Mesenchymal stem cell (in vitro differentiated cells and primary cell): Measurements from ENCODE around the gene CHST3.

ENCODE experiments used
- DNase-seq: peaks from one replicate; pipeline ENCODE4 v3.0.0-alpha.2; 2013
- H2AFZ ChIP-seq: one replicate; pipeline ENCODE4 v1.6.1; 2013; ENCODE audit warnings: low read depth, mild to moderate bottlenecking, control low read depth, inconsistent platforms, low read length, moderate library complexity
- H2AK5ac ChIP-seq: 2 replicates; pipeline ENCODE4 v1.6.1; 2013; ENCODE audit warnings: low read length, moderate library complexity, mild to moderate bottlenecking, inconsistent platforms; ENCODE audit not compliant: severe bottlenecking
- H2BK120ac ChIP-seq: one replicate; pipeline ENCODE4 v1.6.1; 2013; ENCODE audit warnings: low read depth, mild to moderate bottlenecking, inconsistent platforms, low read length, moderate library complexity
- H2BK12ac ChIP-seq, 2 experiments: one replicate each; pipeline ENCODE4 v1.6.1; 2013; ENCODE audit warnings: inconsistent platforms in 2 of 2, low read length in 2 of 2, mild to moderate bottlenecking in 2 of 2, moderate library complexity in 2 of 2, control low read depth in 1 of 2
- H2BK15ac ChIP-seq: one replicate; pipeline ENCODE4 v1.6.1; 2013; ENCODE audit warnings: mild to moderate bottlenecking, low read depth, inconsistent platforms; ENCODE audit not compliant: poor library complexity, severe bottlenecking
- H2BK5ac ChIP-seq: 2 replicates; pipeline ENCODE4 v1.6.1; 2013; ENCODE audit warnings: low read depth, mild to moderate bottlenecking, low read length, control low read depth, inconsistent platforms; ENCODE audit not compliant: poor library complexity, severe bottlenecking
- H3K14ac ChIP-seq, 2 experiments: one replicate each; pipeline ENCODE4 v1.6.1; 2013; ENCODE audit warnings: inconsistent platforms in 2 of 2, low read length in 2 of 2, control low read depth in 1 of 2, mild to moderate bottlenecking in 1 of 2, moderate library complexity in 1 of 2
- H3K18ac ChIP-seq, 2 experiments: one replicate each; pipeline ENCODE4 v1.6.1; 2013; ENCODE audit warnings: inconsistent platforms in 2 of 2, low read length in 2 of 2, control low read depth in 1 of 2, low read depth in 1 of 2, mild to moderate bottlenecking in 1 of 2
- H3K23ac ChIP-seq, 2 experiments: one replicate each; pipeline ENCODE4 v1.6.1; 2013; ENCODE audit warnings: inconsistent platforms in 2 of 2, low read length in 2 of 2, mild to moderate bottlenecking in 2 of 2, moderate library complexity in 2 of 2, control low read depth in 1 of 2
- H3K27ac ChIP-seq: 2 replicates; pipeline ENCODE4 v1.5.1; 2013; ENCODE audit warnings: mild to moderate bottlenecking, moderate library complexity, low read length, control low read depth, inconsistent platforms; ENCODE audit not compliant: poor library complexity, severe bottlenecking
- H3K27me3 ChIP-seq, 2 experiments: 2 replicates each; pipeline versions ENCODE4 v1.6.1 to v1.7.0; 2013; ENCODE audit warnings: low read length in 2 of 2, mild to moderate bottlenecking in 2 of 2, moderate library complexity in 2 of 2, control low read depth in 1 of 2, inconsistent platforms in 1 of 2; ENCODE audit not compliant: control insufficient read depth in 1 of 2, insufficient read depth in 1 of 2
- H3K36me3 ChIP-seq, 2 experiments: 2 replicates each; pipeline versions ENCODE4 v1.6.1 to v1.7.0; 2013; ENCODE audit warnings: low read length in 2 of 2, control low read depth in 1 of 2, inconsistent platforms in 1 of 2, low read depth in 1 of 2, mild to moderate bottlenecking in 1 of 2; ENCODE audit not compliant: insufficient read depth in 2 of 2, control insufficient read depth in 1 of 2
- H3K4ac ChIP-seq, 2 experiments: one replicate each; pipeline ENCODE4 v1.6.1; 2013; ENCODE audit warnings: inconsistent platforms in 2 of 2, low read length in 2 of 2, mild to moderate bottlenecking in 2 of 2, moderate library complexity in 2 of 2, control low read depth in 1 of 2, low read depth in 1 of 2
- H3K4me1 ChIP-seq: 2 replicates; pipeline ENCODE4 v1.6.1; 2013; ENCODE audit warnings: low read depth, low read length, control low read depth; ENCODE audit not compliant: control insufficient read depth, insufficient read depth
- H3K4me2 ChIP-seq: 2 replicates; pipeline ENCODE4 v1.6.1; 2013; ENCODE audit warnings: low read length, mild to moderate bottlenecking, inconsistent platforms; ENCODE audit not compliant: poor library complexity, severe bottlenecking
- H3K4me3 ChIP-seq, 2 experiments: 2 replicates each; pipeline versions ENCODE4 v1.5.1 to v1.7.0; 2013; ENCODE audit warnings: low read length in 2 of 2, mild to moderate bottlenecking in 2 of 2, control low read depth in 1 of 2, low read depth in 1 of 2; ENCODE audit not compliant: insufficient read depth in 1 of 2
- H3K79me1 ChIP-seq: replicated peaks from 2 replicates; pipeline ENCODE4 v1.6.1; 2013; ENCODE audit warnings: mild to moderate bottlenecking, control low read depth, low read length, inconsistent platforms; ENCODE audit not compliant: poor library complexity, severe bottlenecking
- H3K9ac ChIP-seq: 2 replicates; pipeline ENCODE4 v1.7.0; 2013; ENCODE audit warnings: mild to moderate bottlenecking, low read length, moderate library complexity
- H3K9me3 ChIP-seq: 2 replicates; pipeline ENCODE4 v1.7.0; 2013; ENCODE audit warnings: mild to moderate bottlenecking, low read length; ENCODE audit not compliant: control insufficient read depth
- H4K8ac ChIP-seq: one replicate; pipeline ENCODE4 v1.6.1; 2013; ENCODE audit warnings: inconsistent platforms, mild to moderate bottlenecking, low read length, moderate library complexity
- H4K91ac ChIP-seq: one replicate; pipeline ENCODE4 v1.6.1; 2013; ENCODE audit warnings: mild to moderate bottlenecking, low read length, inconsistent platforms
- WGBS: methylation state at CpG from one replicate; pipeline ENCODE4 v1.1.7; 2013; ENCODE audit warnings: mixed read lengths; 5-methylcytosine and 5-hydroxymethylcytosine counted together

The CHST3 gene

DNA sequence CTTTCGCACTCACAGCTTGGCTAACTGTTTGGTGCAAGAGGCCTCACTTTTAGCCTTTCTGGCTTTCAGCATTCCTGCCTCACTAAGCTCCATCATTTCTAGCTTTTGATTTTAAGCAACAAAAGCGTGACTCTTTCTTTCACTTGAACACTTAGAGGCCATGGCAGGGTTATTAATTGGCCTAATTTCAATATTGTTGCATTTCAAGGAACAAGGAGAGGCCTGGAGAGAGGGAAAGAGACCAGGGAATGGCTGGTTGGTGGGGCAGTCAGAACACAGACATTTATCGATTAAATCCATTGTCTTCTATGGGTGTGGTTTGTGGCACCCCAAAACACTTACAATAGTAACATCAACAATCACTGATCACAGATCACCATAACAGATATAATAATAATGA lies 31.3 kb downstream of the CHST3 start:
- H2BK5ac ChIP-seq = no peak overlapping the region
- peaks cover 0 to 2% of the 10 kb centered on the region in 2 experiments for H3K36me3 ChIP-seq
- no peak overlapping the region for H3K4me2 ChIP-seq
- no peak overlapping the region for H3K18ac ChIP-seq
- H3K4ac ChIP-seq = no peak overlapping the region
- no peak overlapping the region for H2BK15ac ChIP-seq
- H2BK120ac ChIP-seq = no peak overlapping the region
- no peak overlapping the region for H4K8ac ChIP-seq
- no peaks in the 10 kb centered on the region for H3K9me3 ChIP-seq
- peak overlapping the region; percentile 17 for H3K9ac ChIP-seq
- H3K4me3 ChIP-seq = no peak overlapping the region
- H3K23ac ChIP-seq = no peak overlapping the region
- no peak for DNase-seq
- H2AK5ac ChIP-seq = no peak overlapping the region
- H3K14ac ChIP-seq = no peak overlapping the region
- no peak overlapping the region for H2AFZ ChIP-seq
- no peaks in the 10 kb centered on the region for H3K27me3 ChIP-seq
- H3K27ac ChIP-seq = no peak overlapping the region
- H3K4me1 ChIP-seq = peaks cover 25% of the 10 kb centered on the region
- H2BK12ac ChIP-seq = no peak overlapping the region
- peaks cover 23% of the 10 kb centered on the region for H3K79me1 ChIP-seq
- 94% methylated on average over 2 of the region's 3 CpGs for WGBS
- no peak overlapping the region for H4K91ac ChIP-seq

DNA sequence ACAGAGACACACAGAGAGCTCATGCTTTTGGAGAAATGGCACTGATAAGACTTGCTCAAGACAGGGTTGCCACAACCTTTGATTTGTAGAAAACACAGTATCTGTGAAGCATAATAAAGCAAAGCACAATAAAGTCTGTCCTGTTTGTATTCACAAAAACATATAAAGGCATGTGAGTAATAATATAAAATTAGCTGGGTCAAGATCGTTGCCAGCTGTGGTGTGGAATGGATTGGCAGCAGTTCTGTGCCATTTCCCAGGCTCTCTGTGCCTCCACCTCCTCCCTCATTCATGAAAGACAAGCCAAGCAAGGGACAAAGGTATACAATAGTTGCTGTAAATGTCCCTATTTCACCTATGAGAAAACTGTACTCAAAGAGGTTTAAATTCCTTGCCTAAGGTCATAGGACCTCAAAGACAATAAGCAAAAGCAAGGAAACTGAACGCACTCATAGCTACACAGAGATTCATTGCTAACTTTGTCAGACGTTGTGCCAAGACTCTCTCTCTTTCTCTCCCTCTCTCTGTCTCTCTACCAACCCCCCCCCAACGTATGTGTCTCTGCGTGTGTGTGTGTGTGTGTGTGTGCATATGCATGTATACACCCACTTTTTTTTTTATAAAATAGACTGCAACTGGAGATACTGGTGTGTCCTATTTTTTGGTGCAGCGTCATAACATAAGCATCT lies 31.8 kb downstream of the CHST3 start:
- H3K4me1 ChIP-seq = peaks cover 30% of the 10 kb centered on the region
- no peak overlapping the region for H2BK15ac ChIP-seq
- H2BK5ac ChIP-seq = no peak overlapping the region
- no peak overlapping the region for H3K18ac ChIP-seq
- H2BK12ac ChIP-seq = no peak overlapping the region
- no peak overlapping the region for H2BK120ac ChIP-seq
- DNase-seq = no peak
- no peaks in the 10 kb centered on the region for H3K9me3 ChIP-seq
- no peak overlapping the region for H3K4me3 ChIP-seq
- no peaks in the 10 kb centered on the region for H3K27me3 ChIP-seq
- H2AFZ ChIP-seq = no peak overlapping the region
- peaks cover 0 to 2% of the 10 kb centered on the region in 2 experiments for H3K36me3 ChIP-seq
- no peak overlapping the region for H3K14ac ChIP-seq
- no peak overlapping the region for H3K4ac ChIP-seq
- H3K9ac ChIP-seq = peak overlapping the region; percentile 17
- no peak overlapping the region for H4K91ac ChIP-seq
- H3K23ac ChIP-seq = no peak overlapping the region
- peaks cover 20% of the 10 kb centered on the region for H3K79me1 ChIP-seq
- WGBS = 78% methylated on average over 2 of the region's 6 CpGs
- H3K27ac ChIP-seq = no peak overlapping the region
- no peak overlapping the region for H4K8ac ChIP-seq
- no peak overlapping the region for H2AK5ac ChIP-seq
- no peak overlapping the region for H3K4me2 ChIP-seq

DNA sequence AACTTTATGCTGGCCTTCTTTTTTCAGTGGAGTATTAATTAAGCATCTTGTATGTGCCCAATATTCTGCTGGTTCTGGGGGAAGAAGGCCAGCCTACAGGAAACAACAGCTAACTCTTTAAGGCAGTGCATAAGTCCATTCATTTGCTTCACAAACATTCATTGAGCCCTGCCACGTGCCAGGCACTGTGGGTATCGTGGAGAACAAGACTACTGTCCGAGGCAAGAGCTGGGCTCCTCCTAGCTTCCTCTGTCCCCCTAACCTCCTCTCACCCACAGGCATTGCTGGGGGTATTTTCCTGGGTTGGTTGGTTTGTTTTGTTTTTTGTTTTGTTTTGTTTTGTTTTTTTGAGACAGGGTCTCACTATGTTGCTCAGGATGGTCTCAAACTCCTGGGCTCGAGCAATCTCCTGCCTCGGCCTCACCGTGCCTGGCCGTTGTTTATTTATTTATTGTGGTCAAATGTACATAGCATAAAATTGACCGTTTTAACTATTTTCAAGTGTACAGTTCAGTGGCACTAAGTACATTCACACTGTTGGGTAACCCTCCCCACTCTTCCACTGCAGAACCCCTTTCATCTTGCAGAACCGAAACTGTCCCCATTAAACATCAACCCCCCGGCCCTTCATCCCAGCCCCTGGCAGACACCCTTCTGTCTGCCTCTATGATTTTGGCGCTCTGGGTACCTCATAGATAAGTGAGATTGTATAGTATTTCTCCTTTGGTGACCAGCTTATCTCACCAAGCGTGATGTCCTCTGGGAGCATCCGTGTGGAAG lies 32.6 kb downstream of the CHST3 start:
- Histone ChIP-seq H2BK15ac (no peak overlapping the region), H3K4me2 (no peak overlapping the region), H3K4ac (no peak overlapping the region), H3K79me1 (peaks cover 23% of the 10 kb centered on the region), H3K27me3 (no peaks in the 10 kb centered on the region), H3K27ac (no peak overlapping the region), H3K18ac (no peak overlapping the region), H2AFZ (no peak overlapping the region), H3K36me3 (peaks cover 0 to 2% of the 10 kb centered on the region in 2 experiments), H4K91ac (no peak overlapping the region), H3K14ac (peak overlapping the region in 1 of 2 experiments; percentile 78), H2BK120ac (peak overlapping the region; percentile 54), H3K23ac (no peak overlapping the region), H2AK5ac (no peak overlapping the region), H2BK5ac (no peak overlapping the region), H2BK12ac (peak overlapping the region in 1 of 2 experiments; percentile 86), H4K8ac (no peak overlapping the region), H3K4me3 (no peak overlapping the region), H3K4me1 (peaks cover 32% of the 10 kb centered on the region), H3K9me3 (no peaks in the 10 kb centered on the region), H3K9ac (peak overlapping the region; percentile 17)
- WGBS = 77% methylated on average over 7 of the region's 13 CpGs
- DNase-seq = no peak

DNA sequence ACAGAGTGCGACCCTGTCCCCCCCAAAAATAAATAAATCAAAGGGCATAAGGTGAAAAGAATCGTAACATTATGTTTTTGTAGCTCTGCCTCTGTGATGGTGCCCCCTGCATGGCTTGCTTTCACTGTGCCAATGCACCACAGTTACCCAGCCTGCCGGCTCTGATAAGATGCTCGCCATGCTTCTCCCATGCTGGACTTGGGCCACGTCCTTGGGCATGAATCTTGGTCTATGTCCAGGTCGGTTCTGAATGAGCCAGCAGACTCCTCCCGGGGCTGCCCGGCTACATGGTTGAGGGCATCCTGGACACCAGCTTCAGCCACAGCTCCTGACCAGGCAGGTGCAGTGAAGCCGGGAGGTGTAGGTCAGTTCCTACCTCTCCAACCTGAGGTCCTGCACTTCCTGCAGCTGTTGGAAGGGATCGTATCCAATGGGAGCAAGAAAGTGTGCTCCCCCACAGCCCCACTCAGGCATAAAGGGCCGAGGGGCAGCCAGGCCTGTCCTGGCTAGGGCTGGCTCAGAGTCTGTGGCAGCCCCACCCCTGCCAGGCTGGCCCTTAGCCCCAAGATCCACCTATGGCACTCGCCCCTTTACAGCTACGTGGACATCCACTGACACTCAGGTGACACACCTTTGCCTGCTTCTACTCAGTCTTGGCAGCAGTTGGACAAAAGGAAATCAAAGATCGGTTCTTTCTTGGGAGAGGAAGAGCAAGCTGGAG lies 34.1 kb downstream of the CHST3 start:
- peak overlapping the region; percentile 98 for H4K91ac ChIP-seq
- peak overlapping the region in 1 of 2 experiments; percentile 51 for H3K4me3 ChIP-seq
- peak overlapping the region; percentile 90 for H2BK120ac ChIP-seq
- H2BK5ac ChIP-seq = no peak overlapping the region
- H3K4me1 ChIP-seq = peaks cover 33% of the 10 kb centered on the region
- no peak overlapping the region for H2AFZ ChIP-seq
- peak overlapping the region in 1 of 2 experiments; percentile 29 for H3K14ac ChIP-seq
- H3K4ac ChIP-seq = peak overlapping the region; percentile 29 to 79
- DNase-seq = no peak
- peak overlapping the region; percentile 81 for H4K8ac ChIP-seq
- H3K9ac ChIP-seq = peak overlapping the region; percentile 62
- H2BK12ac ChIP-seq = peak overlapping the region; percentile 7 to 93
- H3K23ac ChIP-seq = no peak overlapping the region
- H3K18ac ChIP-seq = peak overlapping the region; percentile 85 to 92
- no peak overlapping the region for H3K4me2 ChIP-seq
- peak overlapping the region; percentile 74 for H2BK15ac ChIP-seq
- peak overlapping the region; percentile 23 for H2AK5ac ChIP-seq
- H3K36me3 ChIP-seq = peaks cover 0 to 2% of the 10 kb centered on the region in 2 experiments
- H3K27me3 ChIP-seq = no peaks in the 10 kb centered on the region
- 94% methylated on average over 12 of the region's 14 CpGs for WGBS
- H3K27ac ChIP-seq = peak overlapping the region; percentile 3
- H3K79me1 ChIP-seq = peaks cover 31% of the 10 kb centered on the region
- no peaks in the 10 kb centered on the region for H3K9me3 ChIP-seq
